Measurements from ENCODE around the gene CYP27C1. TPM values are rescaled to one million over a fixed set of nuclear protein-coding genes. Genes with fewer than 3 reads are reported as not detected.

CYP27C1 gene
- total and polyA plus RNA-seq, 9 of the 15 experiments (the other 6 are each of a cell fraction or from before 2014, with no cell fraction given): not detected

GRCh38 chr2:127174136-127174535 is 46.0 kb downstream of the CYP27C1 start:
- in situ Hi-C loops (cut with MboI) (no loop called here), intact Hi-C loops (cut with micrococcal nuclease) (loop anchor here (5.0 kb wide), 1 partner anchor 107 kb away; no protein-coding TSS in a partner anchor)
- H3K9ac ChIP-seq (ENCODE audit: insufficient read depth in 1 of 2, low read depth in 2 of 2, low read length in 2 of 2): no peak overlapping the region
- H3K4me1 ChIP-seq (replicated peaks in 1 of 2; ENCODE audit: control insufficient read depth in 2 of 2, insufficient read depth in 2 of 2, low read length in 2 of 2): no peaks in the 10 kb centered on the region
- ChIA-PET CTCF (ENCODE audit: low intra/inter-chr PET ratio) (no interaction called here), POLR2A (no interaction called here)
- no peak overlapping the region for H3K4me3 ChIP-seq
- no peaks in the 10 kb centered on the region for H3K36me3 ChIP-seq (ENCODE audit: control insufficient read depth, insufficient read depth, low read length)
- FAIRE-seq (no peak), DNase-seq (ENCODE audit: extremely low read depth in 1 of 4, low spot score in 3 of 4) (peak in 2 of 4 experiments; percentile 34 to 57), ATAC-seq (peak; percentile 81)
- BruUV-seq (replicated peaks): no TSS peak
- no peaks in the 10 kb centered on the region for H3K9me3 ChIP-seq (replicated peaks; ENCODE audit: control insufficient read depth, insufficient read depth, low read depth, low read length)
- H2AFZ ChIP-seq (ENCODE audit: low read depth, low read length): no peak overlapping the region
- no peak overlapping the region for H3K4me2 ChIP-seq (ENCODE audit: insufficient read depth, low read length)
- WGBS (ENCODE audit: insufficient coverage, low coverage, missing lambda C conversion rate): 0% methylated on average over 6 of the region's 6 CpGs
- H3K27ac ChIP-seq (ENCODE audit: extremely low read depth, low read depth, low read length): no peak overlapping the region
- H3K9me1 ChIP-seq (ENCODE audit: control insufficient read depth, insufficient read depth, low read length): no peaks in the 10 kb centered on the region
- no peaks in the 10 kb centered on the region; the same call in 1 of the 2 replicates for H4K20me1 ChIP-seq (replicated peaks; ENCODE audit: control insufficient read depth, insufficient read depth, low read length)
- no peaks in the 10 kb centered on the region for H3K79me2 ChIP-seq (ENCODE audit: control insufficient read depth, insufficient read depth, low read length)
- peaks cover 36 to 57% of the 10 kb centered on the region in 2 experiments for H3K27me3 ChIP-seq (ENCODE audit: control insufficient read depth in 2 of 2, insufficient read depth in 2 of 2, low read length in 2 of 2)
- TF ChIP-seq ZNF174 (CRISPR knock-in tag; IDR thresholded peaks at IDR 0.05) (no peak), ZNF282 (CRISPR knock-in tag; IDR thresholded peaks at IDR 0.05) (no peak), GATAD2A (IDR thresholded peaks at IDR 0.05) (no peak), ATF7 (IDR thresholded peaks at IDR 0.05) (no peak), ZNF318 (IDR thresholded peaks at IDR 0.05; ENCODE audit: borderline replicate concordance in 1 of 2, low read depth in 1 of 2) (no peak), ZNF384 (IDR thresholded peaks at IDR 0.05; ENCODE audit: low read depth, low read length) (no peak), ZNF586 (CRISPR knock-in tag; conservative IDR thresholded peaks at IDR 0.05) (no peak), ZNF740 (CRISPR knock-in tag; IDR thresholded peaks at IDR 0.05) (peak; percentile 98), ZNF740 (tag; IDR thresholded peaks at IDR 0.05) (peak in 1 of 2 experiments; percentile 79; a peak in 2 of 4 replicates), RBBP5 (IDR thresholded peaks at IDR 0.05; ENCODE audit: borderline replicate concordance, insufficient read depth, low read length, poor library complexity, severe bottlenecking) (no peak), EP400 (IDR thresholded peaks at IDR 0.05) (no peak), ASH1L (IDR thresholded peaks at IDR 0.05; ENCODE audit: borderline replicate concordance, low read depth, partially characterized antibody) (no peak), STAT5A (IDR thresholded peaks at IDR 0.05; ENCODE audit: borderline replicate concordance, low read length) (no peak)
